Prostate gland (tissue), 2 donors: ENCODE results near the gene C20orf202.

Experiments
- CTCF ChIP-seq, 4 experiments: fragments of 200-600 bp in 2 of 4; fragments of 450-650 bp in 2 of 4; sonication (generic) in 2 of 4; IDR thresholded peaks; 1 replicate in 3 of 4; 2 replicates in 1 of 4; pipeline ENCODE4 v1.5.1; 2016 to 2019; ENCODE audit warnings: antibody characterized with exemption in 4 of 4, mild to moderate bottlenecking in 2 of 4, moderate library complexity in 2 of 4
- POLR2A ChIP-seq: fragments of 450-650 bp; IDR thresholded peaks from one replicate; pipeline ENCODE4 v1.6.1; 2016; ENCODE audit warnings: antibody characterized with exemption, mild to moderate bottlenecking
- POLR2AphosphoS5 ChIP-seq: sonication (generic); formaldehyde crosslinking; IDR thresholded peaks from one replicate; pipeline ENCODE4 v1.6.1; 2017; ENCODE audit warnings: antibody characterized with exemption

DNA sequence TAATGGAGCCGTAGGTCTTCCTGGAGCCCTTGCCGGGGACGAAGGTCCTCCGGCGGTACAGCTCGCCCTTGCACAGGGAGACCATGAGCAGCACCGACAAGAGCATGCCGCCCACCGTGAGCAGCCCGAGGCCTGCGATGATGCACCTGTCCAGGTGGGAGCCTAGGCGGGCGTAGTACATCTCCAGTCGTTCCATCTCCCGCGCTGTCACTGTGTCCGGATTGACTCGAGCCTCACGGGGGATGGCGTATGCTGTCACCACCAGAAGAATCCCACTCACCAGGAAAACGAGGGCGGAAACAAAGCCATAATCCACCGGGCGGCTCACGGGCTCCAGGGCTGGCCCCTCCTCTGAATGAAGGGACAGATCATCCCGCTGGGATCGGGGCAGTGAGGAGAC is 22.3 kb upstream of the C20orf202 start:
- TF ChIP-seq POLR2AphosphoS5 (no peak), POLR2A (no peak), CTCF (IDR thresholded peaks at IDR 0.05) (no peak)
